ENCODE results near the gene PHLDA1. TPM values are rescaled to one million over a fixed set of nuclear protein-coding genes. Genes with fewer than 3 reads are reported as not detected.

Gene PHLDA1
- total and polyA plus RNA-seq, 2 experiments from 2014 or later = 11.7 to 21.6 TPM

- TF ChIP-seq CREB1 (CRISPR knock-in tag; IDR thresholded peaks at IDR 0.05; ENCODE audit: low read depth) = no peak
- TF ChIP-seq EZH2phosphoT487 (IDR thresholded peaks at IDR 0.05; ENCODE audit: unreplicated experiment) = no peak
- no peak for TF ChIP-seq JUNB (IDR thresholded peaks at IDR 0.05; ENCODE audit: unreplicated experiment)
- no peak for TF ChIP-seq CTCF (conservative IDR thresholded peaks at IDR 0.05; ENCODE audit: low read depth in 2 of 2)
- no peak for TF ChIP-seq POLR2AphosphoS5 (IDR thresholded peaks at IDR 0.05; ENCODE audit: low read depth)
- no peak for TF ChIP-seq NANOG (IDR thresholded peaks at IDR 0.05; ENCODE audit: borderline replicate concordance)
- no peak for TF ChIP-seq ZNF114 (CRISPR knock-in tag; IDR thresholded peaks at IDR 0.05)
Measured at GRCh38 chr12:76047742-76048141, 16.2 kb upstream of the PHLDA1 start (continued).

GRCh38 chr12:76047060-76047459 is 15.5 kb upstream of the PHLDA1 start:
- DNase-seq (ENCODE audit: low spot score) (no peak), ATAC-seq (no peak)
- Mint-ChIP-seq H3K36me3 (ENCODE audit: low read depth) (peaks cover 68% of the 10 kb centered on the region), H3K27ac (no peak overlapping the region), H3K4me3 (no peak overlapping the region), H3K4me1 (peaks cover 4% of the 10 kb centered on the region; the same call in 2 of the 3 replicates), H3K27me3 (ENCODE audit: insufficient read depth, low read depth, poor library complexity) (peaks cover 5% of the 10 kb centered on the region), H3K9me3 (no peaks in the 10 kb centered on the region)
- Histone ChIP-seq H3K27me3 (ENCODE audit: insufficient read depth) (no peaks in the 10 kb centered on the region), H3K27ac (ENCODE audit: low read depth) (no peak overlapping the region), H3F3A (replicated peaks; ENCODE audit: low read depth) (no peaks in the 10 kb centered on the region), H3K4me1 (ENCODE audit: insufficient read depth) (no peaks in the 10 kb centered on the region), H3K36me3 (ENCODE audit: insufficient read depth) (peaks cover 56% of the 10 kb centered on the region; the same call in 1 of the 2 replicates), H3K4me2 (no peak overlapping the region), H3K4me3 (no peak overlapping the region), H2AFZ (no peak overlapping the region), H3K79me2 (replicated peaks; ENCODE audit: insufficient read depth) (no peaks in the 10 kb centered on the region), H4K20me1 (replicated peaks; ENCODE audit: insufficient read depth) (peaks cover 3% of the 10 kb centered on the region; the same call in 1 of the 2 replicates), H3K9me2 (ENCODE audit: insufficient read depth) (no peaks in the 10 kb centered on the region)
- no peak for TF ChIP-seq ZNF462 (CRISPR knock-in tag; IDR thresholded peaks at IDR 0.05)
- TF ChIP-seq ZNF331 (CRISPR knock-in tag; IDR thresholded peaks at IDR 0.05; ENCODE audit: low read depth) = no peak
- no peak for TF ChIP-seq EZH2phosphoT487 (IDR thresholded peaks at IDR 0.05; ENCODE audit: unreplicated experiment)
- no peak for TF ChIP-seq ETS1 (IDR thresholded peaks at IDR 0.05)
- no peak for TF ChIP-seq STAT1 (IDR thresholded peaks at IDR 0.05; ENCODE audit: unreplicated experiment)
- TF ChIP-seq ZNF114 (CRISPR knock-in tag; IDR thresholded peaks at IDR 0.05) = no peak
- TF ChIP-seq REST (IDR thresholded peaks at IDR 0.05; ENCODE audit: unreplicated experiment) = no peak
